Measurements from ENCODE around the gene TEPSIN.
"Not testable (repeated sequence)": the region's sequence is repeated elsewhere in the genome, so short reads cannot be mapped to it uniquely, and the experiment has no call there.

Gene TEPSIN

DNA sequence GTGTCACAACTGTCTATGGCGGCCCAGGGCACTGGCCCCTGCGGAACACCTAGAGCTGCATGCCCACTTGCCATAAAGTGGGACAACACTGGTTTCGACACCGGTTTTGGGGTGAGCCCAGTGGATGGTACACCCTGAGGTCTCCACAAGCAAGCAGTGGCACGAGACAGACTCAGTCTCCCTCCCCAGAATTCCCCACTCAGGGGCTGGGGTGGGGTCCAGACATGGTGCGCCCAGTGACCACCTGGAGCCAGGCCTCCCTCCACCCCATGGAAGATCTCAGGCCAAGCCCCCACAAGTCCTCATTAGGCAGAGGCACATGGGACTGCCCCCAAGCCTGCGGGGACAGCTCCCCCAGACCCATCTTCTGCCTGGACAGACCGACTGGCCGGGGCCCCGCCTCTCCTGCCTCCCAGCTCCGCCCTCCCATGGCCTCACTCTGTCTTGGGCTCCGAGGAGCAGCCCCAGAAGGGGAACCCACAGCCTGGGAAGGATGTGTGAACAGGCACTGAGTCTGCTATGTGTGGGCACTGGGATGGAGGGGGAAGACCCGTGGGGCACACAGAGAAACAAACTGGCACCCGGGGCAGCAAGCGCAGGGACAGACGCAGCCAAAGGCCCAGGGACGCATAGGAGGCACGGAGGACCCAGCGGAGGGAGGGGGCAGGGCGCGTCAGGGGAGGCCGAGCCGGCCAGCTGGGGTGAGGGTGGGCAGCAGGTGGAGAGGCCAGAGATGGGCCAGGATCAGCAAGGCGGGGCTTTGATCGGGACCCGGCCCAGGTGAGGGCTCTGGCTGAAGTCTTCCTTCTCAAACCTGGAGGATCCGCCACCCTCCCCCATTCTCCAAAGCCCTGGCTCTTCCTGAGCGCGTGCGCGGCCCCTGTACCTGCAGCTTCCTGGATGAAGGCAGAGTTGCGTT, 2.8 kb downstream of the TEPSIN start:
- no peak for DNase-seq (ENCODE audit: low read depth)

DNA sequence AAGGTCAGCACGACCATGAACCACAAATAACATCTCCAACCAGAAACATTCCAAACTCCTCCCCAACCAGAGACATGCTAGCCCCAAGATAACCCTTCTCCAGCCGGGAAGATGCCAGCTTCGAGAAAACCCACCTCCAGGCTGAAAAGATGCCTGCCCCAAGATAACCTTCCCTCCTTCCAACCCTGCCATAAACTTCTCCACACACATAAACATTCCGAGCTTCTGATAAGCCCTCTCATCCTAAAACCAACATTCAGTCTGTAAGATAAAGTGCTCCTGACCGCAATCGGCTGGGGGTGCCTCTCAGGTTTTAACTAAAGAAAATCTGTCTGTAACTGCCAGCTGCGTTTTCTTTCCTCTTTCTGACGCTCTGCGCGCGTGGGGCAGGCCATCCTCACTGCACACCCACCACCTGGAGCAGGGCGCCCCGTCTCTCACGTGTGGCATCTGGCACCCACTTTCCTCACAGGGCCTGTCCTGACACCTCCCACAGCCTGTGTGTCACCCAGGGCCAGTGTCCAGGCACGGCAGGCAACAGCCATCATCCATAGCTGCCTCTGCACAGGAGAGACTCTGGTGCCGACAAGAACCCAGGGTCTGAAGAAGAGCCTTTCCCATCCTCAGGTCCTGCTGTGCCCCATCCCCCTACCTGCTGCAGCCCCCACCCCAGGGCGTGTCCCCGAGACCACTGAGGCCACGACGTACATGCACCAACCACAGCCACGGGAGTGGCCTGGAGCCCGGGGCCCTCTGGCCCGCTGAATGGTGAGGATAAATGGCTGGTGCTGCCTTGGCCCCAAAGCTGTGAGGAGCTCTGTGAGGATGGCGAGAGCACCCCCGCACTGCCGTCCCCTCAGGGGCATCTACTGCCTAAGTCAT, 3.7 kb downstream of the TEPSIN start:
- DNase-seq (ENCODE audit: low read depth), result no peak

DNA sequence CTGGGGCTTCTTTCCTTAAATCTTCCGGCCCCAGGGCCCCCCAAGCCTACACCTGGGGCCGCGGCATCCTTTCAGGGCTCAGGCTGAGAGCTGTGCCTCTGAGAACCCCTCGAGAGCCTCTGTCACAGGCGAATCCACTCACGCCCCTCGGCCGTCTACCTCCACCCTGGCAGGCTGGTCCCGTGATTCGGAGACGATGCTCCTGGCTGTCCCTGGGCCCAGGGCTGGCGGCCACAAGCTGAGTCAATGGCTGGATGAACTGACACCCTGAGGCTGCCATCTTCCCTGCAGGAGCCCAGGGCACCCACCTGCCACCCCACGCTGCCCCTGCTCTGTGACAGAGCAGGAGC, 4.4 kb downstream of the TEPSIN start:
- no peak for DNase-seq (ENCODE audit: low read depth)

DNA sequence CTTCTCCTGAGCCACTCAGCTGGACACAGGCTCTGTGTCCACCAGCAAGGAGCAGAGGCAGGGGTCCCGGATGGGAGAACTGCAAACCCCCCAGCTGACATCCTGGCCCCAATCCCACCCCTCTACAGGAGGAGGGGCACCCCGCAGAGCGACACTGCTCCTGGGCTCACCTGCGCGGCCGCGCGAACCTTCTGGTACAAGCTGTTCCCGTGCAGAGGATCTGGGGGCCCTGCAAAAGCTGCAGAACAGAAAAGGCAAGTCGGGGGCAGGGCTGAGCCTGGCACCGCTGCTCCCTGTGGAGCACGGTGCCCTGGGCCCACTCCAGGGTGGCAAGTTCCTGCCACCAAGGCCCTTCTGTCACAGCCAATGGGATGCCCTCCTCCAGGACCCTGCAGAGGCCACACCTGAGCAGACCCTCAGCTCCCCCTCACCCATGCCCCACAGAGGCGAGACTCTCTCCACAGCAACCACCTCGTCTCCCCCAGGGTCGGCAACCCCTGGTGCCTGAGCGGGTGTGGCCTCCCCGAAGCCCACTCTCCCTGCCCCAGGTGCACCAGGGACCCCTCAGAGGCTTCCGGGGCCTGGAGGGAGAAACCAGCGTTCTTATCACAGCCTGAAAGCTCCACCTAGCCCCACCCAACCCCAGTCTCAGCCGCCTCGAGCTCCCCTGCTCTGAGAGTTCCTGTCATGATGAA, 4.9 kb downstream of the TEPSIN start:
- DNase-seq (ENCODE audit: low read depth), result no peak

DNA sequence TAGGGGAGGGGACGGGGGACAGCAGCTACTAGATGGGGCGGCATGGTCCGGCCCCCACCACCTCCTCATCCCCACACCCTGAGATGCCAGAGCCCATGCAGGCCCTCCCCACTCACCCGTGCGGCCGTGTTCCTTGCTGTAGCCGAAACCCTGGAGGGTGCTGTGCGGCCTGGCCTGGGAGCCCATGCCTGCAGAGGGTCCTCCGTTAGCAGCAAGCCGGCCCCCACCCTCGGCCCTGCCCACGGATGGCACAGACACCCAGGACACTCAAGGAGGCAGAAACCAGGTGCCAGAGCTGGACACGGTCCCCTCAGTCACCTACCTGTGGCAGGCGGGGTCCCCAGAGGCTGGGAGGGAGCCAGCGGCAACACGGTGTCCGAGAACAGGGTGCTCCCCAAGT, 5.5 kb downstream of the TEPSIN start:
- no peak for DNase-seq (ENCODE audit: low read depth)

DNA sequence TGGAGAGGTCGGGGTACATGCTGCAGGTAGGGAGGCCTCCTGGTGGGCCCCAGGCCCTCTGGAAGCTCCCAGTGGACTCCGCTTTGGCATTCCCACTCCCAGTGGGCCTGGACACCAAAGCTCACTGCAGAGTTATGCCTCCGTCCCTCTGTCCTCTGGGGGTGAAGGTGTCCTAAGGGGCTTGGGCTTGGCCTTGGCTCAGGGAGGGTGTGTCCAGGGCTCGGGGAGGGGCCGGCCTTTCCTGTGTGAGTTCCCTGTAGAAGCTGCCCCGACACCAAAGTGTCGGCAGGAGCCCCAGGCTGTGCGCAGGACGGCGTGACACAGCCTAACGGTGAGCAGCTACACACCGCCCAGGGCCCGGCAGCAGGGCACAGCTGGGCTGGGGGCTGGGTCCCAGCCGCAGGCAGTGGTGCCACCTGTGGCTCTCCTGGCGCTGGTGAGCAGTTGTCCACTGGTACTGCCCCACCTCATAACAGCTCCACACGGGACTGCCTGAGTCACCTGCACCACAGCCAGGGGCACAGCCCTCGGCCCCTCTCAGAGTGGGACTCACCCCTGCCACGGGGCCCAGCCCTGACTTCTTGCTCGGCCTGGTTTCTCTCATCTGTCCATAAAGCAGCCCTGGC, 6.1 kb downstream of the TEPSIN start:
- no peak for DNase-seq (ENCODE audit: low read depth)

DNA sequence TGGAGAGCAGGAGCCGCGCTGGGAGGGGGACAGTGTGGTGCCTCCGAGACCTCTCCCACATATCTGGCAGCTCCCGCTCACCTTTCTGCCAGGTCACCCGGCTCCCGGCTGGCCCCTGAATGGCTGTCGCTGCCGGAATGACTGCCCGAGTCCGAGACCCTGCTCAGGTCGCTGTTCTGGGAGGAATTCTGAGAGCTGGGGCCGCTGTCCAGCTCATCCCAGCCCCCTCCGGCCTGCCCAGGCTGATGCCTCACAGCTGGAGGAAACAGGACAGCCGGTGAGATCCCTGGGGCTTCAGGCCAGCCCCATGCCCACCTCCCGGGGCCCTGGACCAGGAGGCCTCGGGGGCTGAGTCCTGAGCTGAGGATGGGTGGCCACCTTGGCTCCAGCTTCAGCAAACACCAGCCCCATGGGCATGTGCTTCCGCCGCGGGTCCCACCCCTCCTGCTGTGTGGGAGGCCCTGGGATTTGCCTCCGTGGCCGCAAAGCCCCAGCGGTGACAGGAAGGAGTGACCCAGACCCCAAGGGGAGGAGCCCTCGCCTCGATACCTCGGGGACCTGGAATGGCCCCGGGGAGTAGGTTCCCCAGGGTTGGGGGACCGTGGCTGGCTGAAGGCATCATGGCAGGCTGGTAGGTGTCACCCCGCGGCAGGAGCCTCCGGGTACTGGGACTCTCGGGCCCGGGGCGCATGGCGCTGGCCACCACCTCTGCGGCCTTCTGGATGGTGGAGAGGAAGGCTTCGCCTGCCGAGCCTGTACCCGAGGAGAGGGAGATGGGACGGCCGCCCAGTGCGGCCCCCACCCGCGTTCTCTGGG, 6.9 kb downstream of the TEPSIN start:
- DNase-seq (ENCODE audit: low read depth), result no peak

DNA sequence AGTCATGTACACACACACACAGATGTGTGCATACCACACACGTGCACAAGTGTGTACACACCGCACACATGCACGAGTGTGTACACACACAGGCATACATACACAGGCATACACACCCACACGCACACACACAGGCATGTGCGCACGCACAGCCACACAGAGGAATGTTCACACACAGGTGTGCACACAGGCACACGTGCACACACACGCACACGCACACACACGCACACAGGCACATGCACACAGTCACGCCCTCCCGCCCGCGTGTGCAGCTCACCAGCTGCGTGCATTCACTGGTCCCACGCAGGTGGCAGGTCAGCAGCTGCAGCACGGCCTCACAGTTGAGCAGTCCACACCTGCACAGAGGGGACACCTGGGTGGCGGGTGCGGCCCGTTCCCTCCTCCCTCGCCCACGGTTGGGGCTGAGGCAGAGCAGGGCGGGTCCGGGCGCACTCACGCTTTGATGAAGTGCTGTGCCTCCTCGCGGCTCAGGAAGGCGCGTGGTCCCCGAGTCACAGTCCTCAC, 7.7 kb downstream of the TEPSIN start:
- DNase-seq (ENCODE audit: low read depth), result no peak

DNA sequence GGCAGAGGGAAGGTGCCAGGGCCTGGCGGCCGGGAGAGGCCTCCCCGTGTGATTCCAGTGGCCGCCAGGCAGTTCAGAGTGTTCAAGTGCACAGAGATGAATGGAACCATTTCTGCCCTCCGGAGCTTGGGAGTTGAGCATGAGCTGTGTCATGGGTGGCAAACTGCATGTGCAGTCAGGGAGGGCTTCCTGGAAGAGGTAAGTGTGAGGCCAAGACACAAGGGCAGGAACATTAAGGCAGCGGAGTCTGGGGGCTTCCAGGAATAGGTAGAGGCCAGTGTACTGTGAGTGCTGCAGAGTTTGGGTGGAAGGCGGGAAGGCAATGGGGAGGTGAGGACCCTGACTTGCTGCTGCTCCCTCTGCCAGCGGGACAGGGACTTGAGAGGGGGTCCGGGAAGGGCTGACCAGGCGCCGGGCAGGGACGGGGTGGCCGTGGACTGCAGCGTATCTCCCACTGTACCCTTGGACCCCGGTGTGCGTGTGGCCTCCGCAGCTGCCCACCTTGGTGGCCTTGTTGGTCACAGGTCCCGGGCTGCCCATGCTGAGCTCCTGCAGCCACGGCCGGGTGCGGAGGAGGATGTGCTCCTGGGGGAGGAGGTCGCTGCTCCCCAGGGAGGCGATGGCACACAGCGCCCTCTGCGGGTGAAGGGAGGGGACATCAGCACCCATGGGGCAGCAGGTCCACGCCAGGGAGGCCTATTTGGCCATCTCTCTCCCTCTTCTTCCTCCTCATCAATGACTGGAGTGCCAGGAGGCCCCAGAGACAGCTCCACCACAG, 8.6 kb downstream of the TEPSIN start:
- no peak for DNase-seq (ENCODE audit: low read depth)

DNA sequence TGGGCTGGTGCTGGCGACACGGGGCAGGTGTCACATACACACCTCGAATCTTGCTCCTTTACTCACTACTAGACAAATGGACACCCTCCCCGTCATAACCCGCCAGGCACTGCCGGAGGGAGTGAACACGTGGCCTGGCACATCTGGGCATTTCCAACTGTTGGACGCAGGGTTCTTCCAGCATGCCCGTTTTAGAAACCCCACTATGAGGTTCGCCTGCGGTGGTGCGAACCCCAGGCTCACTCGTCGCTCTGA, 9.3 kb downstream of the TEPSIN start:
- no peak for DNase-seq (ENCODE audit: low read depth)

DNA sequence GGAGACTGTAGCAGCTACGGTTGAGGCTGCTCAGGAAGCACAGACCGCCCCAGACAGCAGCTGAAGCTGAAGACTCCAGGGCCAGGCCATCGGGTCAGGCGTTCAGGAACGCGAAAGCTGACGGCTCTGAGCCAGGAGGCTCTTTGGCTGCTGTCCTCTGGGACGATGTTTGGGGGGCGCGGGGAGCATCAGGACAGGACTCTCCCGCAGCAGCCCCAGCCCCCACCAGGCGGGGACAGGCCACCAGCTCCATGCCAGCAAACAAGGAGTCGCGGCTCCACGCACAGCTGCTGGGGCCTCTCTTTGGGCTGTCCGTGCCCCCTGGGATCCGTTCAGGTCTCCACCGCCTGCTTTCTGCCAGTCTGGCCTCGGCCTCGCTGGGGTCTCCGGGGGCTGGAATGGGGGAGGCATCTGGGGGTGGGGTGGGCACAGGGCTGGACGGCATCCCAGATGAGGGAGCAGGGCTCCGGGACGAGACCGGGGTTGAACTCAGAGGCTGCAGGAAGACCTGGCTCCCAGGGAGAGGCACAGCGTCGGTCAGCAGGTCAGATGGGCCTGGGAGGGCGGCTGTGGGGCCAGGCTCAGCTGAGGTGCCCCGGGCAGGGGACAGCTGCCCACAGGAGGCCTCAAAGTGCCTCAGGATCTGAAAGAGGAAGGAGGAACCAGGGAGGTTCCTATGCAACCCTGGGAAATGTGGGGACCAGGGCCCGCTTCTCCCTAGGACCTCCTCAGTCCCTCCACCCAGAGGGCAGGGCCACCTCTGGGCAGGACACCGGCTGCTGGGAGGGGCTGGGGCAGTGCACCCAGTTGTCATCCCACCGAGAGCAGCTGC, 9.8 kb downstream of the TEPSIN start:
- DNase-seq (ENCODE audit: low read depth), result no peak

DNA sequence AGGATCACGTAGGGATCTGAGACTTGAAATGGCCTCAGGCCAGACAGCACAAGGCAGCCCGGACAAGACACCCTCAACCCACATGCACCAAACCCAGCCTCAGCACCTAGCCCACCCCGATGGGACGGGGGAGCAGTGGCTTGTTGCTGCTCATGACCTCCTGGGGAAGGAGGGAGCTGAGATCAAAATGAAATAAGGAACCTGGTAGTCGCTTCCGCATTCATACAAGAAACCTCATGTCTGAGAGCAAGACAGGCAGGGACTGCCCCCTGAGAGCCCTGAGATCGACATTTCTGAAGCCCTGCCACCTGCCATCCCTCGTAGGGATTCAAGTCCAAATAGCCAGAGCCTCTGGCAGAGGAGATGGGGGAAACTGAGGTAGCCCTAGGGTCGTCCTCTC, 10.4 kb downstream of the TEPSIN start:
- no peak for DNase-seq (ENCODE audit: low read depth)

DNA sequence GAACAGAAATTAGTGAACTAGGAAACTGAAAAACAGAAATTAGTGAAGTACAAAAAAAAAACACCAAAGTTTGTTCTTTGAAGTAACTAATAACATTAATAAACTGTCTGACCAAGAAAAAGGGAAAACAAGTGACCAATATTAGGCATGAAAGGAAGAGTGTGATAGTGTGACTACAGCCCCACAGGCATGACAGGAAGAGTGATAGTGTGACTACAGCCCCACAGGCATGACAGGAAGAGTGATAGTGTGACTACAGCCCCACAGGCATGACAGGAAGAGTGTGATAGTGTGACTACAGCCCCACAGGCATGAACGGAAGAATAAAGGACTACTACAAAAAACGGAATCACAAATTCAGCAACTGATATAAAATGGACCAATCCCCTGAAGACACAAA, 11.2 kb downstream of the TEPSIN start:
- not testable (repeated sequence) for DNase-seq (ENCODE audit: low read depth)

DNA sequence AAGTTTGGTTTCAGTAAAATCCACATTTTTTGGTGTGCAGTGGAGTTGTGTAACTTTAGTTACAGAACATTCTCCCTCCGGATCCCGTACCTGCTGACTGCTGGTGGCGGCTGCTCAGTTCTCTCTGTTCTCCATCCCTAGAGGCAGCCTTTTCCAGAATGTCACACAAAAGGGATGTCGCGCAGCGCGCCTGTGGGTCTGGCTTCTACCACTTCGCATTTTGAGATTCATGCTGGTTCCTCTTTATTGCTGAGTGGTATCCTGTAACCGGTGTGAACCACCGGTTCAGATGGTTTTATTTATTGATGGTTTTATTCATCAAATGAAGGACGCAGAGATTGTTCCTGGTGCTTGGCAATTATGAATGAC, 15.1 kb downstream of the TEPSIN start:
- DNase-seq (ENCODE audit: low read depth), result no peak

DNA sequence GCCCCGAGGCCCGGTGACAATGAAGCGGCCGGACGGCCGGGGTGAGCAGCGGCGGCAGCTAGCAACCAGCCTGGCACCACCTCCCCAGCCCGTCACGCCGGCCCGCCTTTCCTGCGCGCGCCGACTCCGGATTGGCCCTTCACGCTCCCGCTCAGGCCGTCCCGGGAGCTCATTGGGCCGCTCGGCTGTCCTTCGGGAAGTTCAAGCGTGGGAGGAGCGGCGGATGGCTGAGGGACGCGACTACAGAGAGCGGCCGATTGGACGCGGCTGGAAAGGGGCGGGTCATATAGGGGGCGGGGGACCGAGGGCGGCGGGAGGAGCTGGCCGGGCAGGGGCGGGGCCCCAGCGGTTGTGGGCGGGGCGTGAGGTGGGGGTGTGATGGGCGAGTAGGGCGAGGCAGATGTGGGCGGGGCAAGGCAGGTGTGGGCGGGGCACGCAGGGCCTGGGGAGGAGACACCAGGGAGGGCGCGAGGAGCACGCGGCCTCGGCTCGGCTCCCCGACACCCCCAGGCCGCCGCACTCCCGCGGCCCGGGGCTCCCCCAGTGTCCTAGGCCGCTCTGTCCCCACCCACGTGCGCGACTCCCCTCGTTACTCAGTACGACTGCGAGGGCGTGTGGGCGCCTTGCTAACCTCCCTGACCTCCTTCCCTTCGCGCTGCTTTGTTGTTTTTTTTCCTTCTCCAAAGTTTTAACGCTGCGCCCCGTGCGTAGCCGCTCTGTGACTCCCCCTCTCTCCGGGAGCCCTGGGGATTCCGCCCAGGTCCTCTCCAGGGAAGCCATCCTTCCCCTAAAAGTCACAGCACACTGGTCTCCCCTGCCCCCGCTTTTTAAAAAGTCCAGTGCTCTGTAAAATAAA, 15.7 kb downstream of the TEPSIN start, which contains the start of gene CEP131:
CEP131 (minus strand) TSS at position 60 of the 856 bp plus-strand sequence. CDS start 2,909 bp downstream, outside the sequence.
- DNase-seq (ENCODE audit: low read depth), result peak; percentile 95

DNA sequence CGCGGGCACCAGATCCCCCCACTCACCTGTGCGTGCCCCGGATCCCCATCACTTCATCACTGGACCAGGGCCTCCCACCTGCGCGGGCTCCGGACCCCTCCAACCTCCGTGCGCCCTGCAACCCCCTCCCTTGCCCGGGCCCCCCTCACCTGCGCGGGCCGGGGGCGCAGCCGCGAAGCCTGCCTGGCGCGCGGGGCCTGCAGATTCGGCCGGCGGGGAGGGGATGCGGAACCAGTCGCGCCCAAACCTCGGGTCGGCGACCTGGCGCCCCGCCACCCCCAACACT, 16.3 kb downstream of the TEPSIN start:
- DNase-seq (ENCODE audit: low read depth), result no peak

DNA sequence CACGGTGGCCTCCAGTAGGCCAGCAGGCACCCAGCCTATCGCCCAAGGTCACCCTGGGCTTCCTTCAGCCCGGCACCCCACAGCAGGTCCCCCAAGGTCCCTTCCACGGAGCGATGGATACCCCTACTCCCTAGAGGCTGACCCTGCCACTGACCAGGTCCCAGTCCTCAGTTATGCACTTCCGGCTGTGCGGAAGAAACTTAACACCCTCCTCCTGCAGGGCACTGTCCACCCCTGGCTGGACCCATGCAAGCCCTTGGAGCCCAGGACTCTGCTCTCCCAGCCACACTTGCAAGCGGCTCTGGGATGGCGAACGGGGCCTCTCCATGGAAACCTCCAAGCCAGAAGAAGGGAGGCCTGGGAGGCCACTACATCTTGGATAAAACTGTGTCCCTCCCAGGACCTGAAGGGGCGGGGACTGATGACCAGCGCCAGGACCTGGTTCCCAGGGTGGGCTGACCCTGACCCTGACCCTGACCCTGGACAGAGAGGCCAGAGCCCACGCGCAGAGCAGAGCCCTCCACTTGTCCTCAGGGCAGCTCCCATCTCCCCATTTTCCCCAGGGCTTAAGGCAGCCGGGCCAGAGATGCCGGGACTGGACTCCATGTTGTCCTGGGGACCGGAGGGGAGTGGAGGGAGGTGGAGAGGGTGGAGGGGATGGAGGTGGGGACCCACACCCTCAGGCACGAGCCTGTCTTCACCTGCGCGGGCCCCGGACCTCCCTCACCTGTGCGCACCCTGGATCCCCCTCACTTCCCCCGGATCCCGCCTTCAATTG, 16.8 kb downstream of the TEPSIN start:
- no peak for DNase-seq (ENCODE audit: low read depth)

DNA sequence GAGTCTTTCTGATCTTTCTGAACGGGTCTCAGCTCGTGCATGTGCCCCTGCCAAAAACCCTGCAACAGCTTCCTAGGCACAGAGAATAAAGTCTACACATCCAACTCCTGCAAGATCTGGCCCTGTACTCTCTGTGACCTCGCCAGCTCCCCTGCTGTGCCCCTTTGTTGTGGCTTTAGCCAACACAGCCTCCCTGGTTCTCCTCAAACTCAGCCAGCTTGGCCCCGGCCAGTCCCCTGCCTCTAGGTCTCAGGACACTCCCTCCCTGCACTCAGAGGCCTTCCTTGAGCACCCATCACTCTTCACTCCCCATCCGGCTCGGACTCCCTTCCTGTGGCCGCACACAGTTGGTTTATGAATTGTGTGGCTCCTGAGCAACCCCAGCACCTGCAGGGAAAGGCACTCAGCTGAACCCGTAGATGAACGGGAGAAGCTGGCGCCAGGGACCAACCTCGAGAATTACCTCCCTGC, 17.4 kb downstream of the TEPSIN start:
- DNase-seq (ENCODE audit: low read depth), result no peak

Data from CMK (cell line).